Kidney (tissue), 14 donors: Measurements from ENCODE around the gene USP35. TPM values are rescaled to one million over a fixed set of nuclear protein-coding genes. Genes with fewer than 3 reads are reported as not detected.

Experiments
- DNase-seq, 5 donors: peaks; one replicate each; pipeline ENCODE4 v3.0.0-alpha.2; 2013 to 2020
- FAIRE-seq: peaks from 2 replicates; lab custom pipeline; 2012; peaks lifted over from hg19 to GRCh38; lab: Jason Lieb, UNC
- H3K27ac ChIP-seq, 2 donors: one replicate each; pipeline ENCODE4 v1.7.0; 2013; ENCODE audit warnings: low read depth in 2 of 2, low read length in 2 of 2, inconsistent platforms in 1 of 2
- H3K27me3 ChIP-seq: one replicate; pipeline ENCODE4 v1.7.1; 2013; ENCODE audit warnings: low read length, inconsistent platforms; ENCODE audit not compliant: control insufficient read depth, insufficient read depth
- H3K36me3 ChIP-seq, 3 donors: one replicate each; pipeline versions ENCODE4 v1.7.0 to v1.7.1; 2013; ENCODE audit warnings: low read length in 3 of 3, control low read depth in 1 of 3, inconsistent platforms in 1 of 3; ENCODE audit not compliant: insufficient read depth in 3 of 3, control insufficient read depth in 2 of 3
- H3K4me1 ChIP-seq, 3 donors: one replicate each; pipeline versions ENCODE4 v1.7.0 to v1.7.1; 2013; ENCODE audit warnings: low read length in 3 of 3, inconsistent platforms in 1 of 3, low read depth in 1 of 3; ENCODE audit not compliant: control insufficient read depth in 2 of 3, insufficient read depth in 2 of 3
- H3K4me3 ChIP-seq, 3 donors: one replicate each; pipeline versions ENCODE4 v1.7.0 to v1.8.1; 2013; ENCODE audit warnings: low read length in 3 of 3, control low read depth in 1 of 3, inconsistent platforms in 1 of 3
- H3K9ac ChIP-seq, 3 donors: one replicate each; pipeline versions ENCODE4 v1.7.0 to v1.7.1; 2013; ENCODE audit warnings: low read length in 3 of 3, control low read depth in 1 of 3, inconsistent platforms in 1 of 3
- H3K9me3 ChIP-seq, 3 donors: one replicate each; pipeline versions ENCODE4 v1.7.0 to v1.7.1; 2013; ENCODE audit warnings: low read length in 3 of 3, control low read depth in 1 of 3, inconsistent platforms in 1 of 3; ENCODE audit not compliant: control insufficient read depth in 2 of 3, insufficient read depth in 1 of 3
- intact Hi-C: fragments of 100-400 bp; cut with DNase I; formaldehyde crosslinking; loops from one replicate; pipeline ENCODE4 v1.11.1; 2022
- polyA plus RNA-seq: library from polyadenylated mRNA; stranded (reverse); fragments of 350-450 nt; fragmentation: Illumina TruSeq; extraction: RNeasy Lipid Tissue Mini Kit (QIAGEN cat#74804); gene quantifications from one replicate; pipeline ENCODE4 v1.2.3, GENCODE V29; 2014; ENCODE audit warnings: low read depth, low replicate concordance; ENCODE audit not compliant: insufficient read depth
- total RNA-seq: library from RNA; stranded (reverse); fragmentation: NEBNext Ultra II Directional; extraction: Animal tissue kit (Norgen Biotek cat#: 25700); gene quantifications from one replicate; pipeline ENCODE4 v1.2.1, GENCODE V29; 2021
- TF ChIP-seq, protein P1 (sequence below): IDR thresholded peaks from 3 replicates; pipeline ENCODE4 v1.5.1; 2012; ENCODE audit warnings: mild to moderate bottlenecking, moderate library complexity, borderline replicate concordance; ENCODE audit not compliant: insufficient read depth; ENCODE audit errors: extremely low read depth
- donor health status: control.
- donor health status: control.
- donor health status: control.
- donor health status: control.
- donor health status: control.
- donor health status: DM: yes; HTN: yes; CAD: no.
- donor health status: Normal renal cell carcinoma (clear cell type).

USP35 gene
- total and polyA plus RNA-seq, 2 donors from 2014 or later = 4.0 to 7.7 TPM

DNA sequence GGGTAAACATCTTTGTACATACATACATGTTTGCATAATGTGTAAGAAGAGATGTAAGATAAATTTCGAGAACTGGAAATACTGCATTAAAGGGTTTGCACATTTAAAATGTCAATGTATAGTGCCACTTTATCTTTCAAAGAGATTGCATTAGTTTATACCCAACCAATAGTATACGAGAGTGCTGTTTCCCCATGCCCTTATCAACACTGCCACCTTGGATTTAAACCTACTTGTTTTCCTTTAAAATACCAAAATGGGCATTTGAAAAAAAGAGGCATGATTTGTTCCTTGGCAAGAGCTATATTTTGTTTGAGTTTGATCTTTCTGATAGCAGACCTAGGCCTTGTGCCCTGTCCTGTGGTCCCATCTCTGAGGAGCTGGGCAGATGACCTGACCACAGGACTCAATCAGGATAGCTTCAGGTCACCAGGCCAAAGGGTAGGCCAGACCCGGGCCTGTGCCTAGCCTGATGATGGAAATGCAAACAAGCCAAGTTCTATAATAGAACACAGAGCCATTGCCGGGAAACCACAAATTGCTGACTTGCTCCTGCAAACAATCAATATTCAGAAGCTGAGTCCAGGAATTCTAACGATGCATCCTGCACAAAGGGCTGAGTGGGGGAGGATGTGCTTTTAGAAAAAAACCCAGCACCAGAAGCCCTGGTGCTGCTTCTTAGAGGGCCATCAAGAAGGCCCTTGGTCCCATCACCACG is 32.4 kb upstream of the USP35 start:
- Histone ChIP-seq H3K27me3 (no peaks in the 10 kb centered on the region), H3K9ac (no peak overlapping the region), H3K4me1 (no peaks in the 10 kb centered on the region), H3K9me3 (no peaks in the 10 kb centered on the region), H3K36me3 (no peaks in the 10 kb centered on the region), H3K27ac (no peak overlapping the region), H3K4me3 (no peak overlapping the region)
- no peak for FAIRE-seq
- TF ChIP-seq, protein P1, sequence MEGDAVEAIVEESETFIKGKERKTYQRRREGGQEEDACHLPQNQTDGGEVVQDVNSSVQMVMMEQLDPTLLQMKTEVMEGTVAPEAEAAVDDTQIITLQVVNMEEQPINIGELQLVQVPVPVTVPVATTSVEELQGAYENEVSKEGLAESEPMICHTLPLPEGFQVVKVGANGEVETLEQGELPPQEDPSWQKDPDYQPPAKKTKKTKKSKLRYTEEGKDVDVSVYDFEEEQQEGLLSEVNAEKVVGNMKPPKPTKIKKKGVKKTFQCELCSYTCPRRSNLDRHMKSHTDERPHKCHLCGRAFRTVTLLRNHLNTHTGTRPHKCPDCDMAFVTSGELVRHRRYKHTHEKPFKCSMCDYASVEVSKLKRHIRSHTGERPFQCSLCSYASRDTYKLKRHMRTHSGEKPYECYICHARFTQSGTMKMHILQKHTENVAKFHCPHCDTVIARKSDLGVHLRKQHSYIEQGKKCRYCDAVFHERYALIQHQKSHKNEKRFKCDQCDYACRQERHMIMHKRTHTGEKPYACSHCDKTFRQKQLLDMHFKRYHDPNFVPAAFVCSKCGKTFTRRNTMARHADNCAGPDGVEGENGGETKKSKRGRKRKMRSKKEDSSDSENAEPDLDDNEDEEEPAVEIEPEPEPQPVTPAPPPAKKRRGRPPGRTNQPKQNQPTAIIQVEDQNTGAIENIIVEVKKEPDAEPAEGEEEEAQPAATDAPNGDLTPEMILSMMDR = no peak
- intact Hi-C loops = no loop called here
- DNase-seq = no peak

DNA sequence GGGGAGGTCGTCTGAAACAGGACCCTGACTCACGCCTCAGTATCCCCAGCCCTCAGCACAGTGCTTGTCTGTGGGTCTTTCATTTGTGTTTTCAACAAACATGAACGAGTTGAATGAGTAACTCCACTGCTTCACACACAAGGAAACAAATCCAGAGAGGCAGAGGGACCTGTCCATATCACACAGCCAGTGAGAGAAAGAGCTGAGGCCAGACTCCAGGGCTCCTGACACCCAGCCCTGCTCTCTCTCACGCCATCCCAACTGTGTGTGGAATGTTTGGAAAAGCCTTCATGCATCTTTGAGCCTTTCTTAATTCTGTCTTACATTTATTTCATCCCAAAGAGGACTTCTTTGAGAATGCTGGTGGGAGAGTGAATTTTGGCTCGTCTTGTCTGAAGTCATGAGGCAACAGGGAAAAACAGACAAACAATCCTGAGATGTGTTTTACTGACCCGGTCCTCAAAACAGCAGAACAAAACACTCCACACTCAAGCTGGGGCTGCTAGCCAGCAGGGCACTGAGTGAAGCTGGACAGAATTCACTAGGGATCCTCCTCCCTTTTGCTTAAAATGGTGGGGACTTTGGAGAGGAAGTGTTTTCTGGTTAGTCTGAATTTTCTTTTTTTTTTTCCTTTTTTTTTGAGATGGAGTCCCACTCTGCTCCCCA is 29.6 kb upstream of the USP35 start:
- FAIRE-seq (no peak), DNase-seq (no peak)
- Histone ChIP-seq H3K9ac (no peak overlapping the region), H3K4me1 (no peaks in the 10 kb centered on the region), H3K4me3 (no peak overlapping the region), H3K27ac (no peak overlapping the region), H3K36me3 (no peaks in the 10 kb centered on the region), H3K27me3 (no peaks in the 10 kb centered on the region), H3K9me3 (no peaks in the 10 kb centered on the region)
- TF ChIP-seq, protein P1 = no peak
- intact Hi-C loops = no loop called here

DNA sequence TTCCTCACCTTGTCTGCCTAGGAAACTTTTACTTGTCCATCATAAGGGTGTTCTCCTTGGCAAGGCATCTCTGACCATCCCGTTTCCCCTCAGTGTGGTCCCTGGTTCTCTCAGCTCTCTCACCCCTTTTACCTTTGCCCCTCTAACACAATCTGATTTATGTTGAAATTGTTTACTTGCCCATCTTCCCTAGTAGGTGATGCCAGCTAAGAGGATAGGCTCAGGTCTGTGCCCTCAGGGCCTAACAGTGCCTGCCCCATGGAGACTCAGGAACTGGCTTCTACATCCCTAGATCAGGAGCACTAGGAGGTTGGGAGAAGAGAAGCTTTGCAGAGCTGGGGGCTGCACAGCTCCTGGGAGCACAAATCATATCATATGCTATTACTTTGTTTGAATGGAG is 28.2 kb upstream of the USP35 start:
- H3K4me1 ChIP-seq = no peaks in the 10 kb centered on the region
- H3K9me3 ChIP-seq = no peaks in the 10 kb centered on the region
- no peak for DNase-seq
- no peak overlapping the region for H3K9ac ChIP-seq
- intact Hi-C loops = no loop called here
- TF ChIP-seq, protein P1 = no peak
- no peak for FAIRE-seq
- H3K27ac ChIP-seq = no peak overlapping the region
- H3K27me3 ChIP-seq = no peaks in the 10 kb centered on the region
- no peaks in the 10 kb centered on the region for H3K36me3 ChIP-seq
- no peak overlapping the region for H3K4me3 ChIP-seq
